ENCODE results near the gene TUBA1C.
"Not testable (repeated sequence)": the region's sequence is repeated elsewhere in the genome, so short reads cannot be mapped to it uniquely, and the experiment has no call there.

TUBA1C gene

GRCh38 chr12:49261721-49262120 lies 3.2 kb upstream of the TUBA1C start:
- TF ChIP-seq, protein P1, sequence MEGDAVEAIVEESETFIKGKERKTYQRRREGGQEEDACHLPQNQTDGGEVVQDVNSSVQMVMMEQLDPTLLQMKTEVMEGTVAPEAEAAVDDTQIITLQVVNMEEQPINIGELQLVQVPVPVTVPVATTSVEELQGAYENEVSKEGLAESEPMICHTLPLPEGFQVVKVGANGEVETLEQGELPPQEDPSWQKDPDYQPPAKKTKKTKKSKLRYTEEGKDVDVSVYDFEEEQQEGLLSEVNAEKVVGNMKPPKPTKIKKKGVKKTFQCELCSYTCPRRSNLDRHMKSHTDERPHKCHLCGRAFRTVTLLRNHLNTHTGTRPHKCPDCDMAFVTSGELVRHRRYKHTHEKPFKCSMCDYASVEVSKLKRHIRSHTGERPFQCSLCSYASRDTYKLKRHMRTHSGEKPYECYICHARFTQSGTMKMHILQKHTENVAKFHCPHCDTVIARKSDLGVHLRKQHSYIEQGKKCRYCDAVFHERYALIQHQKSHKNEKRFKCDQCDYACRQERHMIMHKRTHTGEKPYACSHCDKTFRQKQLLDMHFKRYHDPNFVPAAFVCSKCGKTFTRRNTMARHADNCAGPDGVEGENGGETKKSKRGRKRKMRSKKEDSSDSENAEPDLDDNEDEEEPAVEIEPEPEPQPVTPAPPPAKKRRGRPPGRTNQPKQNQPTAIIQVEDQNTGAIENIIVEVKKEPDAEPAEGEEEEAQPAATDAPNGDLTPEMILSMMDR (IDR thresholded peaks at IDR 0.05; ENCODE audit: control insufficient read depth, insufficient read depth, low read depth, low read length, missing control alignments), result no peak
- no peak overlapping the region for H3K4me3 ChIP-seq (ENCODE audit: control insufficient read depth, low read depth, low read length)
- DNase-seq (ENCODE audit: low read depth), result peak; percentile 29

DNA sequence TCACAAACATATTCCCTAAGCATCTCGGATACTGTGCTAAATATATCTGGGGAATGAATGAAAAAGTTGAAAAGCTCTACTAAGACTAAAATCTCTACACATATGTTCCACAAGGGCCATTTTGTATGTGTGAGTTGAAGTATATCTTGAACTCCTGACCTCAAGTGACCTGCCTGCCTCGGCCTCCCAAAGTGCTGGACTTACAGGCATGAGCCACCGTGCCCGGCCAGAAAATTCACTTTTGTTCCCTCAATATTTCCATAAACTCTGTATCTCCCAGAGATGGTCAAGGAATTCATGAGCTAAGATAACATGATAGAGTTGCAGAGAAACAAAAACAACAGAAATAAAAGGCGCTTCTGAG lies 1.5 kb upstream of the TUBA1C start:
- no peak for DNase-seq (ENCODE audit: low read depth)
- TF ChIP-seq, protein P1 (IDR thresholded peaks at IDR 0.05; ENCODE audit: control insufficient read depth, insufficient read depth, low read depth, low read length, missing control alignments), result no peak
- no peak overlapping the region for H3K4me3 ChIP-seq (ENCODE audit: control insufficient read depth, low read depth, low read length)

- DNase-seq (ENCODE audit: low read depth), result no peak
- TF ChIP-seq, protein P1 (IDR thresholded peaks at IDR 0.05; ENCODE audit: control insufficient read depth, insufficient read depth, low read depth, low read length, missing control alignments), result no peak
- H3K4me3 ChIP-seq (ENCODE audit: control insufficient read depth, low read depth, low read length), result peak overlapping the region; percentile 99
Observed at GRCh38 chr12:49264466-49264872, 413 bp upstream of the TUBA1C start.

DNA sequence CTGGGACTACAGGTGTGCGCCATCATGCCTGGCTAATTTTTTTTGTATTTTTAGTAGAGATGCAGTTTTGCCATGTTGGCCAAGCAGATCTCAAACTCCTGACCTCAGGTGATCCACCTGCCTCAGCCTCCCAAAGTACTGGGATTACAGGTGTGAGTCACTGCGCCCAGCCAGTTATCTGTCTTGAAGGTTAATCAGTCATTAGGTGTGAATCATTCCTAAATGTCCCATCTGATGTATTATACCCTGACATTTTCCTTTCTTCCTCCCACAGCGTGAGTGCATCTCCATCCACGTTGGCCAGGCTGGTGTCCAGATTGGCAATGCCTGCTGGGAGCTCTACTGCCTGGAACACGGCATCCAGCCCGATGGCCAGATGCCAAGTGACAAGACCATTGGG lies 4.3 kb downstream of the TUBA1C start:
- H3K4me3 ChIP-seq (ENCODE audit: control insufficient read depth, low read depth, low read length), result peak overlapping the region; percentile 19; the same call in 1 of the 2 replicates
- DNase-seq (ENCODE audit: low read depth), result not testable (repeated sequence)

GRCh38 chr12:49272790-49273725 lies 8.2 kb downstream of the TUBA1C start:
- TF ChIP-seq, protein P1 (IDR thresholded peaks at IDR 0.05; ENCODE audit: control insufficient read depth, insufficient read depth, low read depth, low read length, missing control alignments), result no peak
- no peak for DNase-seq (ENCODE audit: low read depth)
- H3K4me3 ChIP-seq (ENCODE audit: control insufficient read depth, low read depth, low read length), result no peak overlapping the region

GRCh38 chr12:49273726-49274395 lies 9.0 kb downstream of the TUBA1C start:
- no peak for DNase-seq (ENCODE audit: low read depth)
- TF ChIP-seq, protein P1 (IDR thresholded peaks at IDR 0.05; ENCODE audit: control insufficient read depth, insufficient read depth, low read depth, low read length, missing control alignments), result no peak
- H3K4me3 ChIP-seq (ENCODE audit: control insufficient read depth, low read depth, low read length), result no peak overlapping the region

Measured in AG09309 (cell line).